GM12874 (cell line): ENCODE measurements around the gene SLC9C1.

Source experiments
- CTCF ChIP-seq: IDR thresholded peaks from 2 replicates; pipeline ENCODE4 v1.5.1; 2011; ENCODE audit warnings: low read depth, mild to moderate bottlenecking, control low read depth, low read length, moderate library complexity; ENCODE audit not compliant: insufficient read depth

The SLC9C1 gene

DNA sequence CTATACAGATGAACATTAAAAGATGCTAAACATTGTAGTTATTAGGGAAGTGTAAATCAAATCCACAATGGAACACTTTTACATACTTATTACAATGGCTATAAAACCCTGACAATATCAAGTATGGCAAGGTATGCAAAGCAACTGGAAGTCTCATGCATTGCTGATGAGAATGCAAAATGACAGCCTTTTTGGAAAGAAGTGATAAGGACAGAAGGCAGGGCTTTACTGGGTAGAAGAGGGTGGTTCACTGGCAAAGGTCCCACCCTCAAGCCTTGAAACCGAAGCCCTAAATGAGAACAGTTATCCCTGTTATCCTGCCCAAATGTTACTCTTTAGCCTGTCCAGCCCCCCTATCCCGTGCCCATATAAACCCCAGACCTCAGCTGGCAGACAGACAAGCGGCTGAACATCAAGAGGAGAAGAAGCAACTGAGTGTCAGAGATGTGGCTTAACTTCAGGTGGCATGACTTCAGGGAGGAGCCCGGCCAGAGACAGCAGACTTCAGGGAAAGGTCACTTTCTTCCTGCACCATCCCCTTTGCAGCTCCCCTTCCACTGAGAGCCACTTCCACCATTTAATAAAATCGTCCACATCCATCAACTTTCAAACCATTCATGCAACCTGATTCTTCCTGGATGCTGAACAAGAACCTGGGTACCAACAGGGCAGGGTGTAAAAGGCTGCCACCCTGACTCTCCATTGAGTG lies 160.2 kb downstream of the SLC9C1 start:
- no peak for TF ChIP-seq CTCF

GRCh38 chr3:112132975-112133448 lies 161.0 kb downstream of the SLC9C1 start, which contains the start of gene GCSAM:
TSS of gene GCSAM (minus strand) at chr3:112133248. CDS start at chr3:112133120, 128 bp downstream.
- no peak for TF ChIP-seq CTCF

DNA sequence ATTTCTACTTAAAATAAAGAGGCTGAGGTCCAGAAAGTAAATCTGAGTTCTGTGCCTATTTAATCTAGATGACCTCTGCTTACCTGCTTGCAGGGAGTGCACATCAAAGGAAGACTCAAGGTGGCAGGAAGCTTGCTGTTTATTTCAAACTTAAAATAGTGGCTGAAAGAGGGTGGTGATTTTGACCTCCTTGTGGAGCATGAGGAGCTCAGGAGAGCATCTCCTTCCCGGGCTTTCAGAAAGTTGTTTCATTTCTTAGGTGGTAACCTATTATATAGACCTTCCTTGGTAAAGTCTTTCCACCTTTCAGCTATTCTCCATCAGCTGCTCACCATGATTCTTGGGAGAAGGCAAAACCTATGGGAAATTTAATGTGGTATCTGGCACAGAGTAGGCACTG lies 161.5 kb downstream of the SLC9C1 start:
- no peak for TF ChIP-seq CTCF

GRCh38 chr3:112132088-112132487 lies 161.9 kb downstream of the SLC9C1 start:
- no peak for TF ChIP-seq CTCF

- no peak for TF ChIP-seq CTCF
Measured at GRCh38 chr3:112131111-112131510, 162.9 kb downstream of the SLC9C1 start.

DNA sequence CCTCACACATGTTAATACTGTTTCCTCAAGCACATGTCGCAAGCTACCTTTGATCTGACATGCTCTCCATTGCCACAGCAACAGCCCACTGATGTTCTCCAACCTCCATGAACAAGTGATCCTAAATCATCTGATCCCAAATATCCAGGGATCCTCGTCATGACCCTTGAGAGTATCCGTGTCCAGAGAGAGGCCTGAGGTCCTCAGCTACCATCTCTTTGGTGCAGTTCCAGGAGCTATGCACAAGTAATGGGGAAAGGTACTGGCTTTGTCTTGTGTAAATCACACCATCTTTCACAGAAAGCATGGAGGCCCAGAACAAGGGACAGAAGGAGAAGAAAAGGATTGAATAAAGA lies 163.4 kb downstream of the SLC9C1 start:
- TF ChIP-seq CTCF: no peak

GRCh38 chr3:112129925-112130637 lies 163.9 kb downstream of the SLC9C1 start:
- no peak for TF ChIP-seq CTCF
